GM12801 (cell line): ENCODE results near the gene TDRD7.

Experiments
- TF ChIP-seq, protein P1 (sequence below): IDR thresholded peaks from one replicate; pipeline ENCODE4 v1.5.1; 2011; ENCODE audit warnings: control low read depth; ENCODE audit not compliant: insufficient read length; ENCODE audit errors: extremely low read depth

TDRD7 gene

GRCh38 chr9:97387936-97388684, 23.8 kb upstream of the TDRD7 start:
- TF ChIP-seq, protein P1, sequence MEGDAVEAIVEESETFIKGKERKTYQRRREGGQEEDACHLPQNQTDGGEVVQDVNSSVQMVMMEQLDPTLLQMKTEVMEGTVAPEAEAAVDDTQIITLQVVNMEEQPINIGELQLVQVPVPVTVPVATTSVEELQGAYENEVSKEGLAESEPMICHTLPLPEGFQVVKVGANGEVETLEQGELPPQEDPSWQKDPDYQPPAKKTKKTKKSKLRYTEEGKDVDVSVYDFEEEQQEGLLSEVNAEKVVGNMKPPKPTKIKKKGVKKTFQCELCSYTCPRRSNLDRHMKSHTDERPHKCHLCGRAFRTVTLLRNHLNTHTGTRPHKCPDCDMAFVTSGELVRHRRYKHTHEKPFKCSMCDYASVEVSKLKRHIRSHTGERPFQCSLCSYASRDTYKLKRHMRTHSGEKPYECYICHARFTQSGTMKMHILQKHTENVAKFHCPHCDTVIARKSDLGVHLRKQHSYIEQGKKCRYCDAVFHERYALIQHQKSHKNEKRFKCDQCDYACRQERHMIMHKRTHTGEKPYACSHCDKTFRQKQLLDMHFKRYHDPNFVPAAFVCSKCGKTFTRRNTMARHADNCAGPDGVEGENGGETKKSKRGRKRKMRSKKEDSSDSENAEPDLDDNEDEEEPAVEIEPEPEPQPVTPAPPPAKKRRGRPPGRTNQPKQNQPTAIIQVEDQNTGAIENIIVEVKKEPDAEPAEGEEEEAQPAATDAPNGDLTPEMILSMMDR = no peak

DNA sequence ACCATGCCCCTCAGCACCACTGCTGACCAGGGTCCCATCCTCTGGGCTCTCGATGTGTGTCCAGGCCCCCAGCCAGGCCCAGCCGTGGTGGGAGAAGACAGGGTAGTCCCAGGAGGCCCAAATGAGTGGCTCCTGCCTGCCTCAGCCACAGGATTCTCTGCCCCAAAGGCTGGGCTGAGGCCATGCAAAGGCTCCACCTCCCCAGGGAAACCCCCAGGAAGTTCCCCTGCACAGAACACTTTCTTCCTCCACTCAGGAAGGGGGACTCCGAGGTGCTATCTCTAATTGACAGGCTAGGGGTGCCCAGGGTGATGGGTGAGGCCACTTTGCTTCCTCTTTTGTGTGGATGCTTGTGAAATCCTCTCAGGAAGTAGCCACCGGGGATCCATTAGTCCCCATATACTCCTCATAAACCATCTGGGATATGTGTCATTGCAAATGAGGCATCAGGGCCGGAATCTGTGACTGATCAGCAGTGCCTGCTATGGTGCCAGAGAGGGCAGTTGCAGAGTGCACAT, 23.1 kb upstream of the TDRD7 start:
- TF ChIP-seq, protein P1 = no peak

- TF ChIP-seq, protein P1 = no peak
Measured at GRCh38 chr9:97389249-97389648, 22.6 kb upstream of the TDRD7 start.

DNA sequence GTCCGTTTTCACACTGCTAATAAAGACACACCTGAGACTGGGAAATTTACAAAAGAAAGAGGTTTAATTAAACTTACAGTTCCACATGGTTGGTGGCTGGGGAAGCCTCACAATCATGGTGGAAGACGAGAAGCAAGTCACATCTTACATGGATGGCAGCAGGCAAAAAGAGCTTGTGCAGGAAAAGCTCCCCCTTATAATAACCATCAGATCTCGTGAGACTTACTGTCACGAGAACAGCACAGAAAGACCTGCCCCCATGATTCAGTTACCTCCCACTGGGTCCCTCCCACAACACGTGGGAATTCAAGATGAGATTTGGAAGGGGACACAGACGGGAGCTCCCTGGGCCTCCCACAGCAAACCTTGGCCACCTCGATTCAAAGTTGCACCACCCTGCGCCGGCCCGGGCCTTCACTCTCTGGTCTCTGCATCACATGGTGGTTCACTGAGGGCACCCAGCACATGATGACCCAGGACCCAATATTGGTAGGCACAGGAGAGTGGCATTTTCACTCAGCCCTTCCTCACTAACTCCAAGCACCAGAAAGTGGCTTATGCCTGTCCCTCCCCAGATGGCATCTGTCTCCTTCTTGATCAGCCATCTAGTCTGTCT, 21.0 kb upstream of the TDRD7 start:
- TF ChIP-seq, protein P1 = no peak

GRCh38 chr9:97394881-97395280, 17.0 kb upstream of the TDRD7 start:
- TF ChIP-seq, protein P1 = no peak

- TF ChIP-seq, protein P1 = no peak
Measured at GRCh38 chr9:97395745-97396144, 16.2 kb upstream of the TDRD7 start.

DNA sequence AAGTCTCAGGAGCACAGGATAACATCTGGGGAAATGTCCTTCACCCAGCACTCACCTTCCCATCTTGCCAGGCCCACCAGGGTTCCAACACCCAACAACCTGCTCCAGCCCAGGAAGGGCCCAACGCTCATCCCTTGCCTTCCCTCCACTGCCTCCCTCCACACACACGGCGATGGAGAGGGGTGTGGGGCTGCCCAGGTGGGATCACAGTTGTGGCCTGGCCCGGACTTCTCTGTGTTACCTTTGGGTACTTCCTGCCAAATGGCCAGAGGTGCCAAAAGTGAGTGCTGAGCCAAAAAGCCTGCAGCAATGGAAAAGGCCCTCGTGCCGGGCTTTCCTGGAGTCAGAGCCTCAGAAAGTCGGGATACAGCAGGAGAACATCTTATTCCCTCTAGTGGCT, 15.6 kb upstream of the TDRD7 start:
- TF ChIP-seq, protein P1 = no peak
